ENCODE results near the gene MAP1A.
"Not testable (repeated sequence)": the region's sequence is repeated elsewhere in the genome, so short reads cannot be mapped to it uniquely, and the experiment has no call there.

The MAP1A gene

GRCh38 chr15:43531018-43531670 is 13.7 kb downstream of the MAP1A start:
- peak; percentile 27 for DNase-seq

- DNase-seq = not testable (repeated sequence)
Measured at GRCh38 chr15:43532826-43533225, 15.4 kb downstream of the MAP1A start.

GRCh38 chr15:43534897-43535296 is 17.5 kb downstream of the MAP1A start:
- no peak for DNase-seq

- no peak for DNase-seq
Measured at GRCh38 chr15:43538091-43538490, 20.7 kb downstream of the MAP1A start.

GRCh38 chr15:43541785-43542184 is 24.4 kb downstream of the MAP1A start:
- no peak for DNase-seq

GRCh38 chr15:43544266-43544665 is 26.9 kb downstream of the MAP1A start:
- no peak for DNase-seq

- no peak for DNase-seq
Measured at GRCh38 chr15:43545426-43545825, 28.0 kb downstream of the MAP1A start.

- DNase-seq = no peak
Measured at GRCh38 chr15:43547539-43547938, 30.1 kb downstream of the MAP1A start.

- no peak for DNase-seq
Measured at GRCh38 chr15:43550527-43551363, 33.3 kb downstream of the MAP1A start.

- DNase-seq = no peak
Measured at GRCh38 chr15:43552256-43552655, 34.8 kb downstream of the MAP1A start.

- DNase-seq = no peak
Measured at GRCh38 chr15:43552986-43553385, 35.6 kb downstream of the MAP1A start.

- DNase-seq = not testable (repeated sequence)
Measured at GRCh38 chr15:43562753-43563152, 45.3 kb downstream of the MAP1A start.

- DNase-seq = not testable (repeated sequence)
Measured at GRCh38 chr15:43563793-43564192, 46.4 kb downstream of the MAP1A start.

GRCh38 chr15:43566615-43567014 is 49.2 kb downstream of the MAP1A start:
- not testable (repeated sequence) for DNase-seq

- DNase-seq = not testable (repeated sequence)
Measured at GRCh38 chr15:43574607-43575006, 57.2 kb downstream of the MAP1A start.

Measured in activated effector memory CD4-positive, alpha-beta T cell treated with anti-CD3 and anti-CD28 coated beads, Interleukin-2, amount 50 U/mL, for 16 hours (primary cell).